HG03460 (cell line): ENCODE data around the gene ADGRB3.
"Not testable (repeated sequence)": the region's sequence is repeated elsewhere in the genome, so short reads cannot be mapped to it uniquely, and the experiment has no call there.

ENCODE experiments used
- ATAC-seq: cut with Tn5 transposase; IDR thresholded peaks from one replicate; pipeline ENCODE4 v1.9.1; 2021; ENCODE audit not compliant: unreplicated experiment

The ADGRB3 gene

DNA sequence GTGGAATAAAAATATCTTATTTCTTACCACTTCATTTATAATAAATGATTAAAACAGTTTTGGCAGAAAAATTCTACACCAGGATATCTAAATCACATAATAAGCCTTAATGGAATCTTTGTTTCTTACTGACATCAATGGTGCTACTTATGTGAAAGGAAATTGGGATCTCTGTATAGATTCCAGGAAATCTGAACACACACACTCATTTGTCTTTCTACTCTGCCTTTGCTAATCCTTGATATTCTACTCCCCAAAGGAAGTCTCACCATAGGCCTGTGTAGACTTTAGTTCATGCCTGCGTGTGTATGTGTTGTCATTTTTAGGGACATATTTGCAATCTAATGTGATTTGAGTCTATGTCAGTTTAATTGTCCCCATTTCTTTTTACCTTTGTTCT is 7.9 kb downstream of the ADGRB3 start:
- ATAC-seq = no peak

GRCh38 chr6:68649669-68650068 is 14.6 kb downstream of the ADGRB3 start:
- no peak for ATAC-seq

GRCh38 chr6:68650142-68650541 is 15.1 kb downstream of the ADGRB3 start:
- no peak for ATAC-seq

GRCh38 chr6:68651011-68651985 is 16.2 kb downstream of the ADGRB3 start:
- no peak for ATAC-seq

DNA sequence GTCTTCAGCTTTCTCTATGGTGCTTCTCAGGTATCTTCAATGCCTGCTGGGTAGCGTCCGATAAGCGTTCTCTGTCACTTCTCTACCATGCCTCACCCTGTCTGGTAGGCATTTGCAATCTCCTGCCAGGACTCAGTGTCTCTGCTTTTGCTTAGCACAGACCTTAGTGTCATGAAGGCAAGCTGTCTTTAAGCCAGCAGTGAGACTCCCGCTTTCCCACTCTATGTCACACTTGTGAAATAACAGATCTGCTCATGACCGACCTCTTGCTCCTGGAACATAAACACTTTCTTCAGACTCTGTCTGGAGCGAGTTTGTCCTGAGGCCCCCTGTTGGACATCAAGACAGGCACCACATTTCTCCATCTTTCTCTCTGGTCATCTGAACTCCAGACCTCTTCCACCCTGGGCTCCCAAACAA is 17.0 kb downstream of the ADGRB3 start:
- ATAC-seq = no peak

- no peak for ATAC-seq
Observed at GRCh38 chr6:68653074-68653705, 18.1 kb downstream of the ADGRB3 start.

DNA sequence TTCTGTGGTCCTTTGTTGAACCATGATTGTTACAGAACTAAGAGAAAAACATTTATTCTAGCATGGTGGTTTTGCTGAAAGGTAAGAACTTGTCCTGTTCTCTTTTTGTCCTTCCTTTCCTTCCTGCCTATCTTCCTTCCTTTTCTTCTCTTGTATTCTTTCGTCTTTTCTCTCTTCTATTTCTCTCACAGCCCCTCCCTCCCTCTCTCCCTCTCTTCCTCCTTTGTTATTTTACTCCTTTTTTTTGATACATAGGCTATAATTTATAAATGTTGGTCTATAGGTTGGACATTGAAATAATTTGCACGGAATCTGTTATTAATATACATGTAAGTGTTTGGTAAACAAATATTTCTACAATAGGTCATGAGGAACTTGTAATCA is 18.6 kb downstream of the ADGRB3 start:
- ATAC-seq = no peak

DNA sequence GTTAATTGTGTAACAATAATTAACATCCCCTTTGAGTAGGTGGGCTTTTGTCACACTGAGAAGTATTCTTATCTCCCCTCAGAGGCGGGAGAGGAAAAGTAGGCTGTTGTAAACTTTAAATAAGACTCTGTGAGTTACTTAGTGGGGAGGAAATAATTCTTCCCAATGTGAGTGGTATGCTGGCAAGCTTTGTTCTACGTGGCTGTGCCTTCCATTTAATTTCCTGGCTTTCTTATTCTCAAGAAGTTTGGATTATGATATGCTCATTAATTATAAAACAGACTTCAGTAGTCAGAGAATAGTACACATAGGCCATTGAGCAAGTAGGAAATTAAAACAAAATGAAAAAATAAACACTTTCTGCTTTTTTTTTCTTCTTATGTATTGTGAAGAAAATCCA is 19.1 kb downstream of the ADGRB3 start:
- no peak for ATAC-seq

DNA sequence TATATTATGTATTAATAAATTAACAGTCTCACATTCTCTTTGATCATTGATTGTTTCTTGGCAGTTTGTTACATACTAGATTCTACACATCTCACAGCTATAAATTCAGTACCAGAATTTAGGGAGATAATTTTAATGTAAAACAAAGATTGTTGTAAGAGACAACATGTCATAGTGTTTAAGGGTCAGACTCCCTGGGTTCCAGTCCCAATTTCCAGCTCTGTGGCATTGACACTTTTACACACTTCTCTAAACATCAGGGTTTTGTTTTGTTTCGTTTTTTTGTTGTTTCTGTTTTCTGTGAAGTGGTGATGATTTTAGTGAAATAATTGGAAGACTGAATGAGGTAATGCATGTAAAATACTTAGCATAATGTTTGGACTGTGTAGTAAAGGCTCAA is 19.9 kb downstream of the ADGRB3 start:
- ATAC-seq = no peak

DNA sequence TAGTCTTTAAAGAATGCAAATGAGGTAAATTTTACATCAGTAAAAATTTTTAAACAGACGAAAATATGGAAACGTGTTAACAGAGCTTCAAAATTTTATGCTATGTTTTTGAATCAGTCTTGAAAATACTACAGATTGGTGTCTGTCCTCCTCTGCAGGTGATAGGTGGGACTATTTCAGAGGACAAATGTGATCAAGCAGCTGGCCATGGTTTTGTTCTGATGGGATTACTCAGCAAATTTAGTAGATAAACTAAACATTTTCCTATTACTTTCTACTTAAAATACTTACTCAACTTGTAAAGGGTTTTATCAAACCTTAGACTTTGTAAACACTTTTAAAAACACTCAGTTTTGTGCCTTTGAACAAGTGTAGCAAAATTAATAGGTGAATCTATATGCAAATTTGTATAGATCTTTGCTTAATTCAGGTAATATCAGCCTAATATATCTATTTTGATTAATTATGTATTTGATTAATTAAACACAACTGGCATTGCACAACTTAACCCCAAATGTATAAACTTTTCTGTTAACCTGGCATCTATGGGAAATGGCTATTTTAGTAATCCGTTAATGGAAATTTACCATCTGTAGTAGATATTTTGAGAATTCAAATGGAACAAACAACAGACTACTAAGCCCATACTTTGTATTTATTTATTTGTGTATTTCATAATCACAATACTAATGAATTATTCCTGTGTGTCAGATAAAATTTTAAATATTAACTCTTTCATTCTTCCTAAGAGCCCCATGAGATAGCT is 22.5 kb downstream of the ADGRB3 start:
- ATAC-seq = no peak

DNA sequence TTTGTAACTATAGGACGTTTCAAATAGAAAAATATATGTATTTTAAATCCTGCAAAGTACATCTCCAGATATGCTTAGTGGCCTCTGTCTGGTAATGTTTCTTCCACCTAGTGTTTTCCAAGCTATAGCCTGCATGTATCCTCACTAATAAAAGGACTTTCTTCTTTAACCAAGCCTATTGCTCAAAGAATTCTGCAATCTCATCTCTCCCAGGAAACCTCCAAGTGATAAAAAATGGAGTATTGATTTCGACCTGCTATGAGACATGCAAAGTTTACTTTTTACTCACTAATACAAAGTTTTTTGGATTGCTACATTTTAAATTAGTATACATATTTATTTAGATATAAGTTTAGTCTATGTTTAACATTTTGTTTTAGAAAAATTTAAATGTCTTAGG is 23.3 kb downstream of the ADGRB3 start:
- ATAC-seq = no peak

DNA sequence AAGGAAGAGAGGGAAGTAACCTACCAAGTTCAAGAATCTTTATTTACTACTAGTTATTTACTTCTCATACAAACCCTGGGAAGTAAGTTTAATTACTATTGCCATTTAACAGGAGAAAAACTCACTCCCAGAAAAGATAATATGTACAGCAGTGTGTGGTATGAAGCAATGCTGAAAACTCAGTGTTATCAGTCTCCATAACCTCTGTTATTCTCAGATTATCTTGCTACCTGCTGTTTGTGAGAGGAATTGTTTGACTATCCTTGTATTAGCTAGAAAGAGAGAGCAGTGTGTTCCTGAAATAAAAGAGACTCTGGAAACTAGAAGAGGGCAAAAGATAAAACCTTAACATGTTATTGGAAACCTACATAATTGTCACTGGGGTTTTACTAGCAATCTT is 38.2 kb downstream of the ADGRB3 start:
- no peak for ATAC-seq

- ATAC-seq = no peak
Observed at GRCh38 chr6:68675548-68675947, 40.5 kb downstream of the ADGRB3 start.

- not testable (repeated sequence) for ATAC-seq
Observed at GRCh38 chr6:68676094-68676493, 41.0 kb downstream of the ADGRB3 start.

DNA sequence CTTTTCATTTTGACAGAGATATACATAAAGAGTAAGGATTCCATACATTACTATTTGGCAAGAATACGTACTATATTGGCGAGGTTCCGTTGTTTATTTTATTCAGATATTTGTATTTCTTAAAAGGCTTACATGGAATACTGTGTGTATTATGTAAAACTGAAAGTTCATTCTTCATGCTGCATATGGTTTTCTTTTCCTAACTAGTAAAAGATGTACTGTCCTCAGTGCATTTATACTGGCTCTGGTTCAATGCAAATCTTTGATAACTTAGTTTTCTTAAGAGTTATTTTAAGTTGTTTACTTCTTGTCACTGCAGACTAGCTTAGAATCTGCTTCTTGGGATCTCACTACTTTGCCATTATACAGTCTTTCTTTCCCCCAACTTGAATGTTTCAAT is 42.0 kb downstream of the ADGRB3 start:
- ATAC-seq = no peak

- ATAC-seq = no peak
Observed at GRCh38 chr6:68679399-68679798, 44.3 kb downstream of the ADGRB3 start.

- ATAC-seq = no peak
Observed at GRCh38 chr6:68680264-68680663, 45.2 kb downstream of the ADGRB3 start.

- no peak for ATAC-seq
Observed at GRCh38 chr6:68689910-68690309, 54.8 kb downstream of the ADGRB3 start.

GRCh38 chr6:68691120-68691519 is 56.0 kb downstream of the ADGRB3 start:
- no peak for ATAC-seq

DNA sequence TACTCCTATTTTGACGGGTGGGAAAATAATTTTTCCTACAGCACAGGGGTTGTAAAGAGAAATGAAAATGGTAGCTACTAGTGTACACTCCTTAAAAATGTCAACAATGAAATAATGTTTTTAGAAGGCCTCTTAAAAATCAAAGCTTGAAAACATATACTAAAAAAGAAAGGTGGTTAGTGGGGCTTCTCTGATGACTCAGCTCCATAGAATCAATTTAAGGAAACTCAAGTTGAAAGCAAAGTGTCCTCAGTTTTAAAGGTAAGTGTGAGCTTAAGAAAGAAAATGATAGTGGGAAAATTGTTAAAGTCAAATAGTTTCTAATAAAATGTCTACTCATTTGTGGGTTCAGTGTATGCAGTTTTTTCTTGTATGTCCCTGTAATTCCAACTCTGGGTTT is 58.2 kb downstream of the ADGRB3 start:
- no peak for ATAC-seq

GRCh38 chr6:68695403-68695802 is 60.3 kb downstream of the ADGRB3 start:
- no peak for ATAC-seq

DNA sequence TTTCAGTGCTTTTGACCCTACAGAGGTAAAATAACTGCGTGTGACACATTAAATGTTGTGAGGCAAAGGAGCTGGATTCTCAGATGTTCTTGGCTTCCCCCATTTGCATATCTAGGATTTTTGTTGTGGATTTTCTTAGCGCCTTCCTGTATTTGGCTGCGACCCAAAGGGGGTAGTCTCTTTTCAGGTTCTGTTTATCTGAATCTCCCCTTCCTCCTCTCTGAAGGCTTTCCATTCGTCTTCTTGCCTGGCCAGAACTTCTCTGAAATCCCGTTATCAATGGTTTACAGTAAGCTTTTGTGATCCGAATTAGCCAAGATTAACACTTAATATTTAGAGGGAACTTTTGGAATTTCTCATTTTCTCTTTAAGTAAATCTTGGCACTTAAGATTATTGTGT is 60.8 kb downstream of the ADGRB3 start:
- ATAC-seq = no peak
